Measurements from ENCODE around the gene DNM3.

Gene DNM3

DNA sequence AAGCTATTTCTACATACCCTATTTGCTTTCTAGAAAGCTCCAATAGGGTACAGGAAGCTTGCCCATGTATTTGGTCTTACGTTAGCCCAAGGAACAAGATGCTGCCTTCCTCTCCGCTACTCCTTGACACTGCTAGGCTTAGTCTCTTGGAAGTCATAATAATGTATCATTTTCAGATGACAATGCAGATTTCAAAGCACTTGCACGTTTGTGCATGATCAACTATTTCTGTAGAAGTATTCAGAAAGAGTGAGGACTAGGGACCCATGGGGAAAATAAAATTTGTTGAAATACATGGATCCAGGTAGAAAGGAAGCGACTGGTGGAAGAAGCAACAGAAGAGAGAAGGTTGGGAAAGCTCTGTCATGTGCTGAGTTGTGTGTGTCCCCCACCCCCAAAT lies 367.3 kb downstream of the DNM3 start:
- Histone ChIP-seq H3K36me3 (ENCODE audit: control insufficient read depth in 5 of 5, insufficient read depth in 5 of 5, low read length in 5 of 5) (no peaks in the 10 kb centered on the region), H3K9ac (ENCODE audit: low read length in 5 of 5) (no peak overlapping the region), H3K27ac (ENCODE audit: low read depth, low read length) (no peak overlapping the region), H3K9me3 (ENCODE audit: control insufficient read depth in 5 of 5, low read length in 5 of 5) (no peaks in the 10 kb centered on the region), H3K27me3 (ENCODE audit: control insufficient read depth in 5 of 5, insufficient read depth in 4 of 5, low read length in 5 of 5) (no peaks in the 10 kb centered on the region), H3K4me3 (ENCODE audit: low read depth in 1 of 5, low read length in 5 of 5) (no peak overlapping the region), H3K4me1 (ENCODE audit: control insufficient read depth in 5 of 5, insufficient read depth in 5 of 5, low read length in 5 of 5) (no peaks in the 10 kb centered on the region)

DNA sequence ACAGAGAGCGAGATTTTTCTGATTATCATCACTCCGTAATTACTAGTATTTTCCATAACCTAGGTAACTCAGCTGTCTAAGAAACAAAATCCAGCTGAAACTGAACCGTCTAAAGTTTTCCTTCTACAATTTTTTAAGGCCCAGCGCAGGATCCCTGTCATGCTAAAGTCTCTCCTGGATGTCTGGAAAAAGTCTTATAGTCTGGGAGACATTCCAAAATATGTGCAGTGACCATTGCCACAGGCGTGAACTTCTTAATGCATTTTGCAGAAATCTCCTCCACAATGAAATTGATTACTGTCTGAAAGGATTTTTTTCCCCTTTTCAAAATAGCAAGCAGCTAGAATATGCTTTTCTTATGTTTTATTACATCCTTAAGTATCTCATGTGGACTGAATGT lies 369.9 kb downstream of the DNM3 start:
- Histone ChIP-seq H3K27ac (ENCODE audit: low read depth, low read length) (no peak overlapping the region), H3K36me3 (ENCODE audit: control insufficient read depth in 5 of 5, insufficient read depth in 5 of 5, low read length in 5 of 5) (no peaks in the 10 kb centered on the region), H3K4me3 (ENCODE audit: low read depth in 1 of 5, low read length in 5 of 5) (no peak overlapping the region)

DNA sequence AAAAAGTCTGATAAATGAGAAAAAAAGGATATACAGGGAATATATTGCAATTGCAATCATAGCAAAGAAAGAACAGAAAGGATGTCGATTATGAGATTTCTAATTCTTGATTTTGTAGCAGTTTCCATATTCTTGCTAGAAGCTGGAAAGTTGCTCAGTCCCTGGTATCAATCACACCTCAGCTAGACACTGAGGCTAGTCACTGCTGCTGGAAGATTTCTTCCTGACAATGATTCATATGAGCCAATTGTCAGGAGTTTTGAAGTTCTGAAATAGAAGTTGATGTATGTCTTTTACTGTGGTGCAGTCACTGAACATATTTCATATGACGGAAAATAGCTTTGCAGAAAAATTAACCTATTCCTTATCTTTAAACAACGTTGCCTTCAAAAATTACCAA lies 370.8 kb downstream of the DNM3 start:
- no peaks in the 10 kb centered on the region for H3K9me3 ChIP-seq (ENCODE audit: control insufficient read depth in 5 of 5, low read length in 5 of 5)
- H3K27ac ChIP-seq (ENCODE audit: low read depth, low read length): no peak overlapping the region
- no peaks in the 10 kb centered on the region for H3K27me3 ChIP-seq (ENCODE audit: control insufficient read depth in 5 of 5, insufficient read depth in 4 of 5, low read length in 5 of 5)
- no peaks in the 10 kb centered on the region for H3K36me3 ChIP-seq (ENCODE audit: control insufficient read depth in 5 of 5, insufficient read depth in 5 of 5, low read length in 5 of 5)
- H3K9ac ChIP-seq (ENCODE audit: low read length in 5 of 5): no peak overlapping the region
- H3K4me3 ChIP-seq (ENCODE audit: low read depth in 1 of 5, low read length in 5 of 5): no peak overlapping the region
- no peaks in the 10 kb centered on the region for H3K4me1 ChIP-seq (ENCODE audit: control insufficient read depth in 5 of 5, insufficient read depth in 5 of 5, low read length in 5 of 5)

More for the DNA sequence above, 369.9 kb downstream of the DNM3 start:
- no peak overlapping the region for H3K9ac ChIP-seq (ENCODE audit: low read length in 5 of 5)
- no peaks in the 10 kb centered on the region for H3K4me1 ChIP-seq (ENCODE audit: control insufficient read depth in 5 of 5, insufficient read depth in 5 of 5, low read length in 5 of 5)
- no peaks in the 10 kb centered on the region for H3K9me3 ChIP-seq (ENCODE audit: control insufficient read depth in 5 of 5, low read length in 5 of 5)
- no peaks in the 10 kb centered on the region for H3K27me3 ChIP-seq (ENCODE audit: control insufficient read depth in 5 of 5, insufficient read depth in 4 of 5, low read length in 5 of 5)

DNA sequence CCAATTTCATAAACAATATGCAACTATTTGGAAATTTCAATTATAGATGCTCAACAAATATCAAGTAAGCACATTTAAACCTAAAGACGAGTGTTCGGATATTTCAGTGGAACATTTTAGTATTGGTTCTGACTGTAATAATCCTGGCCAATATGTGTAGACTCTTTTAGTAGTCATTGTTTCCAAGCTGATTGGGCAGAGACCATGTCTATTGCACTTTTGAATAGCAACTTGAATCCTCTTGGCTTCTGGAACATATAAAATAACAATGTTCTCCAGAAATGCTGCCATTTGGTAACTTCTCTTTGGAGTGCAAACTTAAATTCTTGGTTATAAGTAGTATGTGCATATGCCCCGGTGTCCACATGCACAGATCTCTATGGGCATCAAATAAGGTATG lies 373.7 kb downstream of the DNM3 start:
- Histone ChIP-seq H3K36me3 (ENCODE audit: control insufficient read depth in 5 of 5, insufficient read depth in 5 of 5, low read length in 5 of 5) (no peaks in the 10 kb centered on the region), H3K9me3 (ENCODE audit: control insufficient read depth in 5 of 5, low read length in 5 of 5) (no peaks in the 10 kb centered on the region), H3K4me3 (ENCODE audit: low read depth in 1 of 5, low read length in 5 of 5) (no peak overlapping the region), H3K27me3 (ENCODE audit: control insufficient read depth in 5 of 5, insufficient read depth in 4 of 5, low read length in 5 of 5) (no peaks in the 10 kb centered on the region), H3K27ac (ENCODE audit: low read depth, low read length) (no peak overlapping the region), H3K9ac (ENCODE audit: low read length in 5 of 5) (no peak overlapping the region), H3K4me1 (ENCODE audit: control insufficient read depth in 5 of 5, insufficient read depth in 5 of 5, low read length in 5 of 5) (no peaks in the 10 kb centered on the region)

DNA sequence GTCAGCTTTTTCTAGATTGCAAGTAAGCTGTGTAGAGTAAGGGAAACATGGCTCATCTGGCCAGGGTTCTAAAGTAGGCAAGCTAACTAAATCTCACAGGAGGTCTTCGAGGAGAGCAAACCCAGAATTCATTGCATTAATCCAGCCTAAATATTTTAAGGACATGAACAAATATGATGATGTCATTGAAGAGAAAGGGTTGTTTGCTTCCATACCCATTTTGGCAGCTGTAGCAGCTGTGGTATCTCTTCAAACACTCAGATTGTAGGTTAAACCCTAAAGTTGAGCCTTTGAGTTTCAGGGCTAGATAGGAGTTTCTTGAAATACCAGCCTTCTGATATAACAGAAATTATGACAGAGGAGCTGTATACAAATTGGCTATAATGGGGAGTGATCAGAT lies 378.7 kb downstream of the DNM3 start:
- H3K9ac ChIP-seq (ENCODE audit: low read length in 5 of 5): no peak overlapping the region
- H3K4me1 ChIP-seq (ENCODE audit: control insufficient read depth in 5 of 5, insufficient read depth in 5 of 5, low read length in 5 of 5): no peaks in the 10 kb centered on the region
- no peaks in the 10 kb centered on the region for H3K36me3 ChIP-seq (ENCODE audit: control insufficient read depth in 5 of 5, insufficient read depth in 5 of 5, low read length in 5 of 5)
- no peak overlapping the region for H3K4me3 ChIP-seq (ENCODE audit: low read depth in 1 of 5, low read length in 5 of 5)
- no peaks in the 10 kb centered on the region for H3K9me3 ChIP-seq (ENCODE audit: control insufficient read depth in 5 of 5, low read length in 5 of 5)
- no peak overlapping the region for H3K27ac ChIP-seq (ENCODE audit: low read depth, low read length)
- H3K27me3 ChIP-seq (ENCODE audit: control insufficient read depth in 5 of 5, insufficient read depth in 4 of 5, low read length in 5 of 5): no peaks in the 10 kb centered on the region

DNA sequence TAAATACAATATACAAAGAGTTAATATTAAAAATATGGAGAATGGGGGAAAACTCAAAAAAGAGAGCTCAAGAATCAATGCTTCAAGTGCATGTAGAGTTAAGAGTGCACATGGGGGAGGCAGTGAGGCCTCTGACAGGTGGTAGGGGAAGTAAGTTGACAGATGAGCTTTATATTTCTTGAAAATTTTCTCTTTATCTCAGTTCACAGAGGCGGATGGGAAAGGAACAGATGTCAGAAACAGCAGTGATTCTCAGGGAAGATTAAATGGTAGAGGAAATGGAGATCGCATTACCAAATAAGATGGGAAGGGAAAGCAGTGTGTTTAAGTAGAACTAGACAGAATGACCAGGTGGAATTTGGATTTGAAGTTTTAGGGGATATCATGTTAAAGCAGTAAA lies 379.1 kb downstream of the DNM3 start:
- Histone ChIP-seq H3K27me3 (ENCODE audit: control insufficient read depth in 5 of 5, insufficient read depth in 4 of 5, low read length in 5 of 5) (no peaks in the 10 kb centered on the region), H3K9me3 (ENCODE audit: control insufficient read depth in 5 of 5, low read length in 5 of 5) (no peaks in the 10 kb centered on the region), H3K4me1 (ENCODE audit: control insufficient read depth in 5 of 5, insufficient read depth in 5 of 5, low read length in 5 of 5) (no peaks in the 10 kb centered on the region), H3K9ac (ENCODE audit: low read length in 5 of 5) (no peak overlapping the region), H3K36me3 (ENCODE audit: control insufficient read depth in 5 of 5, insufficient read depth in 5 of 5, low read length in 5 of 5) (no peaks in the 10 kb centered on the region), H3K27ac (ENCODE audit: low read depth, low read length) (no peak overlapping the region), H3K4me3 (ENCODE audit: low read depth in 1 of 5, low read length in 5 of 5) (no peak overlapping the region)

DNA sequence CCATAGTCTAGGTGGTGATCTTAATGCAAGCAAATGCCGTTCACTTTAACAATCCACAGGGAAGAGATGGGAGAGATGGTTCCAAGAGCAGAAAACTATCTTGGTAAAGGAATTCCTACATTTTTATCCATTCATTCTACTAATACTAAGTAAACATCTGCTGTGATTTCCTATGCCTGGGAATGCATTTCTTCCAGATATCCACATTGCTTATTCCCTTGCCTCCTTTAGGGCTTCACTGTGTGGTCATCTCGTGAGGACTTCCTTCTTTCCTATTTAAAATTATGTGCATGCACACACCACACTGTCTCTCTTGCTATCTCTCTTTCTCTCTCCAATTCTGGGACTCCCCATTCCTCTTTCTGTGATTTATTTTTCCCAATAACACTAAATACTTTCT lies 380.1 kb downstream of the DNM3 start:
- no peak overlapping the region for H3K27ac ChIP-seq (ENCODE audit: low read depth, low read length)
- H3K9me3 ChIP-seq (ENCODE audit: control insufficient read depth in 5 of 5, low read length in 5 of 5): no peaks in the 10 kb centered on the region
- H3K4me3 ChIP-seq (ENCODE audit: low read depth in 1 of 5, low read length in 5 of 5): no peak overlapping the region
- H3K27me3 ChIP-seq (ENCODE audit: control insufficient read depth in 5 of 5, insufficient read depth in 4 of 5, low read length in 5 of 5): no peaks in the 10 kb centered on the region
- H3K9ac ChIP-seq (ENCODE audit: low read length in 5 of 5): no peak overlapping the region
- H3K36me3 ChIP-seq (ENCODE audit: control insufficient read depth in 5 of 5, insufficient read depth in 5 of 5, low read length in 5 of 5): no peaks in the 10 kb centered on the region
- H3K4me1 ChIP-seq (ENCODE audit: control insufficient read depth in 5 of 5, insufficient read depth in 5 of 5, low read length in 5 of 5): no peaks in the 10 kb centered on the region

DNA sequence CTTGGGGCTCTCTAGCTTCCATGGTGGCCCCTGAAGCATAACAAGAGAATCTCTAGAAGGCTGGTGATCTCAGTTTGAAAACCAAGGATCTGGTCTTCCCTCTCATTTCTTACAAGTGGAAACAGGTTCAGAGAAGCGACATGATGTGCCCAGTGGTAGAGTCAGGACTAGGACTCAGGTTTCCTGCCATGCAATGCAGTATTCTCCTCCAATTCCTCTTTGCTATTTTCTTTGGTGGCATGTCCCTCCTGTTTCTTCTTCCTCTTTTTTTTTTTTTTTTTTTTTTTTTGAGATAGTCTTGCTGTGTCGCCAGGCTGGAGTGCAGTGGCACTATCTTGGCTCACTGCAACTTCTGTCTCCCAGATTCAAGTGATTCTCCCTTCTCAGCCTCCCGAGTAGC lies 383.6 kb downstream of the DNM3 start:
- no peaks in the 10 kb centered on the region for H3K27me3 ChIP-seq (ENCODE audit: control insufficient read depth in 5 of 5, insufficient read depth in 4 of 5, low read length in 5 of 5)
- H3K27ac ChIP-seq (ENCODE audit: low read depth, low read length): no peak overlapping the region
- no peaks in the 10 kb centered on the region for H3K36me3 ChIP-seq (ENCODE audit: control insufficient read depth in 5 of 5, insufficient read depth in 5 of 5, low read length in 5 of 5)
- H3K9me3 ChIP-seq (ENCODE audit: control insufficient read depth in 5 of 5, low read length in 5 of 5): no peaks in the 10 kb centered on the region
- H3K4me1 ChIP-seq (ENCODE audit: control insufficient read depth in 5 of 5, insufficient read depth in 5 of 5, low read length in 5 of 5): no peaks in the 10 kb centered on the region
- no peak overlapping the region for H3K9ac ChIP-seq (ENCODE audit: low read length in 5 of 5)
- no peak overlapping the region for H3K4me3 ChIP-seq (ENCODE audit: low read depth in 1 of 5, low read length in 5 of 5)

DNA sequence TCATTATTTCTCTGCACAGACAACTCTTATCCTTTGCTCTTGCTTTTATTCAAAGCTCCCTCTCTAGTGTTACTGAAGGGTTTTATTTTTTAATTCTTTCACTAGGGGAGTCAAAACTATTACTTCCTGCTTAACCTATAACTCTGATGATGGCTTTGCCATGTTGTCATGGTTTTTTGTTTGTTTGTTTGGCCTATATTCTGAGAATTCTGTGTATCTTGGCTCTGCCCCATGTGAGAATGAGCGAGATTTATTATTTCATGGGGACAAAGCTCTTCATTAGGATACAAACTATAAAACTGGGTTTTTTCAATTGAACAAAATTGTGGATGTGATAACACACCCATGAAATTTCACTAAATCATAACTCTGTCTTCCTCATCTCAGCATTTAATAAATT lies 388.6 kb downstream of the DNM3 start:
- Histone ChIP-seq H3K27me3 (ENCODE audit: control insufficient read depth in 5 of 5, insufficient read depth in 4 of 5, low read length in 5 of 5) (no peaks in the 10 kb centered on the region), H3K27ac (ENCODE audit: low read depth, low read length) (no peak overlapping the region)

DNA sequence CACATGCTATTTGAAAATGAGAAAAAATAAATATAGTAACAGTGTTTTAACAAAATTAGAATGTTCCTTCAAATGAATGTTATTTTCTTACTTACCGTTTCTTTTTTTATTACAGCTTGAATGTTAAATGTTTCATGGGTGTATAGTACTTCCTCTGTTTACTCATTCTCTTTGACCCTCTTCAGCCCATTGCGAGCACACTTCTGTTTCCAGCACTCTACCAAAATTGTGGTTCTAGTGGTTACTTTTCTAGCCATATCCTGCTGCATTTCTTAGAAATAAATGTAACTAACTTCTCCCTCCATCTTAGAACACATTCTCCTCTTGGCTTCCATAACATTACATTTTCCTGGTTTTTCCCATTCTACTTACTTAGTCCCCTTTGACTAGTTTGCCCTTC lies 389.2 kb downstream of the DNM3 start:
- Histone ChIP-seq H3K4me1 (ENCODE audit: control insufficient read depth in 5 of 5, insufficient read depth in 5 of 5, low read length in 5 of 5) (no peaks in the 10 kb centered on the region), H3K4me3 (ENCODE audit: low read depth in 1 of 5, low read length in 5 of 5) (no peak overlapping the region)

More for the DNA sequence above, 388.6 kb downstream of the DNM3 start:
- H3K9ac ChIP-seq (ENCODE audit: low read length in 5 of 5): no peak overlapping the region
- no peaks in the 10 kb centered on the region for H3K9me3 ChIP-seq (ENCODE audit: control insufficient read depth in 5 of 5, low read length in 5 of 5)
- H3K36me3 ChIP-seq (ENCODE audit: control insufficient read depth in 5 of 5, insufficient read depth in 5 of 5, low read length in 5 of 5): no peaks in the 10 kb centered on the region
- no peaks in the 10 kb centered on the region for H3K4me1 ChIP-seq (ENCODE audit: control insufficient read depth in 5 of 5, insufficient read depth in 5 of 5, low read length in 5 of 5)
- no peak overlapping the region for H3K4me3 ChIP-seq (ENCODE audit: low read depth in 1 of 5, low read length in 5 of 5)

DNA sequence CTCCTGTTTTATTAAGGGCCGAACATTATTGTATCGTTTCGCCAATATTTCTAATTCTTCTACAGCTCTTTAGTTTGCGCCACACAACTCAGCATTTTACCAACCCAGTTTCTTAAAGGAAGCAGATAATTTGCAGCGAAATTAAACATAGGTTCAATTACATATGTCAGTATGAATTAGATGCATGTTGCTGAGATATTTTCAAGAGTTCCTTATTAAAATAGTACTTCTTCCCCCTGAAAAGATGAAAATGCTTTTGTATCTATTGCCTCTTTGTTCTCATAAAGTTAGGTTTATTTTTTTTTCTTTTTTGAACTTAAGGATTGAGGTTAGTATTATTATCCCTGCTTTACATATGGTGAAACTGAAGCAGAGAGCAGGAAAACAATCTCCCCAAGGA lies 395.7 kb downstream of the DNM3 start:
- no peak overlapping the region for H3K4me3 ChIP-seq (ENCODE audit: low read depth in 1 of 5, low read length in 5 of 5)
- no peaks in the 10 kb centered on the region for H3K9me3 ChIP-seq (ENCODE audit: control insufficient read depth in 5 of 5, low read length in 5 of 5)
- H3K4me1 ChIP-seq (ENCODE audit: control insufficient read depth in 5 of 5, insufficient read depth in 5 of 5, low read length in 5 of 5): no peaks in the 10 kb centered on the region
- no peaks in the 10 kb centered on the region for H3K36me3 ChIP-seq (ENCODE audit: control insufficient read depth in 5 of 5, insufficient read depth in 5 of 5, low read length in 5 of 5)
- H3K9ac ChIP-seq (ENCODE audit: low read length in 5 of 5): no peak overlapping the region
- no peak overlapping the region for H3K27ac ChIP-seq (ENCODE audit: low read depth, low read length)
- no peaks in the 10 kb centered on the region for H3K27me3 ChIP-seq (ENCODE audit: control insufficient read depth in 5 of 5, insufficient read depth in 4 of 5, low read length in 5 of 5)

More for the DNA sequence above, 389.2 kb downstream of the DNM3 start:
- H3K27ac ChIP-seq (ENCODE audit: low read depth, low read length): no peak overlapping the region
- no peaks in the 10 kb centered on the region for H3K27me3 ChIP-seq (ENCODE audit: control insufficient read depth in 5 of 5, insufficient read depth in 4 of 5, low read length in 5 of 5)
- no peaks in the 10 kb centered on the region for H3K36me3 ChIP-seq (ENCODE audit: control insufficient read depth in 5 of 5, insufficient read depth in 5 of 5, low read length in 5 of 5)
- no peaks in the 10 kb centered on the region for H3K9me3 ChIP-seq (ENCODE audit: control insufficient read depth in 5 of 5, low read length in 5 of 5)
- no peak overlapping the region for H3K9ac ChIP-seq (ENCODE audit: low read length in 5 of 5)
